OCI-LY7 (cell line): ENCODE measurements around the gene SSPN. TPM values are rescaled to one million over a fixed set of nuclear protein-coding genes. Genes with fewer than 3 reads are reported as not detected.

Experiments used
- BruUV-seq: library from RNA; stranded (reverse); fragments of 400-500 nt; replicated peaks from 2 replicates; lab custom pipeline; 2021; lab: Mats Ljungman, UMichigan
- CTCF ChIA-PET: fragments of 300-600 bp; sonication (Branson Sonifier 250); formaldehyde crosslinking; loops from one replicate; lab custom pipeline; 2022; ENCODE audit warnings: antibody characterized with exemption; ENCODE audit not compliant: unreplicated experiment; lab: Charles Lee
- POLR2A ChIA-PET: fragments of 300-600 bp; sonication (Branson Sonifier 250); formaldehyde crosslinking; loops from one replicate; lab custom pipeline; 2022; ENCODE audit warnings: antibody characterized with exemption; lab: Charles Lee
- DNase-seq: peaks from one replicate; pipeline ENCODE4 v3.0.0-alpha.2; 2015; ENCODE audit warnings: low spot score
- H2AFZ ChIP-seq: fragments of 200-600 bp; sonication (generic), shearing (Covaris generic); 2 replicates; pipeline ENCODE4 v1.6.1; 2014; ENCODE audit warnings: mild to moderate bottlenecking, antibody characterized with exemption, low read length, moderate library complexity
- H3K27ac ChIP-seq: fragments of 200-600 bp; sonication (generic); 2 replicates; pipeline ENCODE4 v1.5.1; 2014; ENCODE audit warnings: mixed run types, low read depth, mild to moderate bottlenecking, moderate library complexity, low read length, inconsistent platforms; ENCODE audit not compliant: poor library complexity, severe bottlenecking
- H3K36me3 ChIP-seq: fragments of 200-600 bp; sonication (generic); 2 replicates; pipeline ENCODE4 v1.6.1; 2014; ENCODE audit warnings: mild to moderate bottlenecking, antibody characterized with exemption, low read length, moderate library complexity, mixed read lengths; ENCODE audit not compliant: insufficient read depth
- H3K4me1 ChIP-seq: fragments of 200-600 bp; sonication (generic); 2 replicates; pipeline ENCODE4 v1.5.1; 2014; ENCODE audit warnings: mild to moderate bottlenecking, low read length; ENCODE audit not compliant: insufficient read depth, poor library complexity, severe bottlenecking
- H3K4me2 ChIP-seq: fragments of 200-600 bp; sonication (generic); 2 replicates; pipeline ENCODE4 v1.6.1; 2014; ENCODE audit warnings: mild to moderate bottlenecking, low read length
- H3K4me3 ChIP-seq: fragments of 200-600 bp; sonication (generic); 2 replicates; pipeline ENCODE4 v1.5.1; 2014; ENCODE audit warnings: mild to moderate bottlenecking, low read depth, low read length; ENCODE audit not compliant: poor library complexity, severe bottlenecking
- H3K79me2 ChIP-seq: fragments of 200-600 bp; sonication (generic); 2 replicates; pipeline ENCODE4 v1.6.1; 2016; ENCODE audit warnings: low read depth, mild to moderate bottlenecking, low read length, moderate library complexity, mixed read lengths; ENCODE audit not compliant: insufficient read depth
- H3K9me2 ChIP-seq: fragments of 200-600 bp; sonication (generic); 2 replicates; pipeline ENCODE4 v1.6.1; 2016; ENCODE audit warnings: mild to moderate bottlenecking, low read length, mixed read lengths; ENCODE audit not compliant: insufficient read depth
- H3K9me3 ChIP-seq: fragments of 200-600 bp; sonication (generic); 2 replicates; pipeline ENCODE4 v1.6.1; 2014; ENCODE audit warnings: mild to moderate bottlenecking, mixed run types, low read length, mixed read lengths
- H4K20me1 ChIP-seq: fragments of 200-600 bp; sonication (generic); 2 replicates; pipeline ENCODE4 v1.6.1; 2014; ENCODE audit warnings: mild to moderate bottlenecking, antibody characterized with exemption, low read length, moderate library complexity, mixed read lengths; ENCODE audit not compliant: insufficient read depth
- CTCF ChIP-seq: fragments of 200-600 bp; sonication (generic); conservative IDR thresholded peaks from 2 replicates; pipeline ENCODE4 v1.5.1; 2014; ENCODE audit warnings: mild to moderate bottlenecking, antibody characterized with exemption, low read length, moderate library complexity, mixed read lengths
- EZH2phosphoT487 ChIP-seq: fragments of 200-600 bp; sonication (generic); IDR thresholded peaks from 2 replicates; pipeline ENCODE4 v1.6.1; 2018; ENCODE audit warnings: low read depth, borderline replicate concordance, mild to moderate bottlenecking, mixed run types, antibody characterized with exemption, low read length, moderate library complexity, mixed read lengths
- intact Hi-C: fragments of 100-400 bp; cut with micrococcal nuclease; formaldehyde crosslinking; loops from one replicate; pipeline ENCODE4 v1.10.0; 2022; ENCODE audit not compliant: unreplicated experiment
- total RNA-seq, 2 experiments: library from RNA; depleted of rRNA in 1 of 2; stranded (reverse); fragments of >200 nt in 1 of 2; shearing (Covaris generic) in 1 of 2; gene quantifications; 2 replicates each; pipeline ENCODE4 v1.2.3, GENCODE V29; 2014 to 2022

The SSPN gene
- total RNA-seq, 2 experiments from 2014 or later = not detected

GRCh38 chr12:26203167-26203780 is 7.9 kb downstream of the SSPN start:
- H3K9me3 ChIP-seq = no peaks in the 10 kb centered on the region
- no peaks in the 10 kb centered on the region for H3K9me2 ChIP-seq
- no peaks in the 10 kb centered on the region for H3K4me1 ChIP-seq
- intact Hi-C loops = no loop called here
- CTCF ChIA-PET = no interaction called here
- H3K4me3 ChIP-seq = no peak overlapping the region
- no peak overlapping the region for H2AFZ ChIP-seq
- H3K4me2 ChIP-seq = no peak overlapping the region
- POLR2A ChIA-PET = interaction anchor here (0.6 to 1.0 kb wide), 3 partner anchors 21 to 301 kb away, joined by 3 read pairs; no protein-coding TSS in a partner anchor
- no peaks in the 10 kb centered on the region for H3K79me2 ChIP-seq
- H4K20me1 ChIP-seq = no peaks in the 10 kb centered on the region
- BruUV-seq = no TSS peak
- H3K27ac ChIP-seq = no peak overlapping the region
- DNase-seq = no peak
- TF ChIP-seq EZH2phosphoT487 (no peak), CTCF (no peak)
- no peaks in the 10 kb centered on the region for H3K36me3 ChIP-seq

- no peak for DNase-seq
- Histone ChIP-seq H4K20me1 (no peaks in the 10 kb centered on the region), H3K9me3 (no peaks in the 10 kb centered on the region), H3K27ac (no peak overlapping the region), H2AFZ (no peak overlapping the region), H3K4me3 (no peak overlapping the region), H3K4me1 (no peaks in the 10 kb centered on the region), H3K4me2 (no peak overlapping the region), H3K9me2 (no peaks in the 10 kb centered on the region), H3K36me3 (no peaks in the 10 kb centered on the region), H3K79me2 (no peaks in the 10 kb centered on the region)
- no peak for TF ChIP-seq CTCF
- no peak for TF ChIP-seq EZH2phosphoT487
- no TSS peak for BruUV-seq
- CTCF ChIA-PET = interaction anchor here (0.6 kb wide), 1 partner anchor 270 kb away, joined by 3 read pairs; no protein-coding TSS in a partner anchor
- POLR2A ChIA-PET = interaction anchor here (0.7 kb wide), 1 partner anchor 21 kb away, joined by 3 read pairs; no protein-coding TSS in a partner anchor
- intact Hi-C loops = no loop called here
These were observed 9.4 kb downstream of the SSPN start for GRCh38 chr12:26204612-26205289.

GRCh38 chr12:26205298-26205697 is 9.9 kb downstream of the SSPN start:
- no TSS peak for BruUV-seq
- Histone ChIP-seq H3K27ac (no peak overlapping the region), H3K9me2 (no peaks in the 10 kb centered on the region), H3K4me2 (no peak overlapping the region), H3K9me3 (no peaks in the 10 kb centered on the region), H3K4me1 (no peaks in the 10 kb centered on the region), H4K20me1 (no peaks in the 10 kb centered on the region), H3K79me2 (no peaks in the 10 kb centered on the region), H2AFZ (no peak overlapping the region), H3K36me3 (no peaks in the 10 kb centered on the region), H3K4me3 (no peak overlapping the region)
- POLR2A ChIA-PET = interaction anchor here (0.7 kb wide), 1 partner anchor 20 kb away, joined by 3 read pairs; no protein-coding TSS in a partner anchor
- no peak for DNase-seq
- no peak for TF ChIP-seq EZH2phosphoT487
- TF ChIP-seq CTCF = no peak
- intact Hi-C loops = no loop called here
- CTCF ChIA-PET = no interaction called here
